Hepatocyte (in vitro differentiated cells): ENCODE data around the gene PLA2G1B. TPM values are rescaled to one million over a fixed set of nuclear protein-coding genes. Genes with fewer than 3 reads are reported as not detected.

ENCODE experiments used
- DNase-seq: peaks from one replicate; pipeline ENCODE4 v3.0.0-alpha.2; 2016; ENCODE audit warnings: low spot score
- H2AFZ ChIP-seq: fragments of 200-600 bp; sonication (generic); 2 replicates; pipeline ENCODE4 v1.6.0; 2016; ENCODE audit warnings: antibody characterized with exemption, mild to moderate bottlenecking
- H3K27ac ChIP-seq: fragments of 200-600 bp; sonication (generic); 2 replicates; pipeline ENCODE4 v1.5.1; 2016; ENCODE audit warnings: mild to moderate bottlenecking
- H3K27me3 ChIP-seq: fragments of 200-600 bp; sonication (generic); 2 replicates; pipeline ENCODE4 v1.6.1; 2016
- H3K36me3 ChIP-seq: fragments of 200-600 bp; sonication (generic); replicated peaks from 2 replicates; pipeline ENCODE4 v1.5.1; 2016; ENCODE audit warnings: low read depth; ENCODE audit not compliant: insufficient read depth
- H3K4me1 ChIP-seq: fragments of 200-600 bp; sonication (generic); 2 replicates; pipeline ENCODE4 v1.5.1; 2016; ENCODE audit warnings: mild to moderate bottlenecking, moderate library complexity; ENCODE audit not compliant: insufficient read depth
- H3K4me2 ChIP-seq: fragments of 200-600 bp; sonication (generic); 2 replicates; pipeline ENCODE4 v1.6.0; 2016
- H3K4me3 ChIP-seq: fragments of 200-600 bp; sonication (generic); 2 replicates; pipeline ENCODE4 v1.5.1; 2016; ENCODE audit warnings: mild to moderate bottlenecking
- H3K79me2 ChIP-seq: fragments of 200-600 bp; sonication (generic); 2 replicates; pipeline ENCODE4 v1.6.0; 2017; ENCODE audit warnings: mild to moderate bottlenecking
- H3K9me2 ChIP-seq: fragments of 200-600 bp; sonication (generic); replicated peaks from 2 replicates; pipeline ENCODE4 v1.6.0; 2017; ENCODE audit warnings: mild to moderate bottlenecking; ENCODE audit not compliant: insufficient read depth
- H3K9me3 ChIP-seq: fragments of 200-600 bp; sonication (generic); 2 replicates; pipeline ENCODE4 v1.5.1; 2016; ENCODE audit warnings: low read depth, mild to moderate bottlenecking
- H4K20me1 ChIP-seq: fragments of 200-600 bp; sonication (generic); 2 replicates; pipeline ENCODE4 v1.6.0; 2016; ENCODE audit warnings: mild to moderate bottlenecking; ENCODE audit not compliant: insufficient read depth, poor library complexity, severe bottlenecking
- CTCF ChIP-seq: fragments of 200-600 bp; sonication (generic); IDR thresholded peaks from 2 replicates; pipeline ENCODE4 v1.5.1; 2016; ENCODE audit warnings: antibody characterized with exemption, mild to moderate bottlenecking; ENCODE audit not compliant: poor library complexity
- EZH2 ChIP-seq: fragments of 200-600 bp; sonication (generic); IDR thresholded peaks from 2 replicates; pipeline ENCODE4 v1.6.1; 2016; ENCODE audit warnings: antibody characterized with exemption, mild to moderate bottlenecking, borderline replicate concordance
- EZH2phosphoT487 ChIP-seq: fragments of 200-600 bp; sonication (generic); IDR thresholded peaks from one replicate; pipeline ENCODE4 v1.6.1; 2018; ENCODE audit warnings: antibody characterized with exemption, mild to moderate bottlenecking, low read depth, moderate library complexity; ENCODE audit not compliant: unreplicated experiment, severe bottlenecking
- WGBS: methylation state at CpG from one replicate; pipeline ENCODE4 v1.1.6; 2016; ENCODE audit warnings: low lambda C conversion rate; ENCODE audit errors: missing lambda C conversion rate; 5-methylcytosine and 5-hydroxymethylcytosine counted together
- polyA plus RNA-seq: library from polyadenylated mRNA; unstranded; fragments of >200 nt; fragmentation: Nextera tagmentation; extraction: Ambion mirVana; gene quantifications from 2 replicates; pipeline ENCODE4 v1.2.1, GENCODE V29; 2016
- total RNA-seq: library from RNA; depleted of rRNA; stranded (reverse); fragments of >200 nt; gene quantifications from 2 replicates; pipeline ENCODE4 v1.2.3, GENCODE V29; 2014

PLA2G1B gene
- total RNA-seq, result 8.5 and 24.9 TPM in 2 replicates
- polyA plus RNA-seq, result 14.7 and 18.8 TPM in 2 replicates

GRCh38 chr12:120327593-120327992, at the start of gene PLA2G1B:
PLA2G1B (minus strand) TSS chr12:120327779; CDS start chr12:120327753, 26 bp downstream.
- H3K4me3 ChIP-seq, result no peak within 1 kb of the TSS
- TF ChIP-seq EZH2, result no peak
- no peak for TF ChIP-seq EZH2phosphoT487
- TF ChIP-seq CTCF, result no peak
- H3K27ac ChIP-seq, result peak within 1 kb of the TSS; percentile 40
- no peaks in the 10 kb centered on the region for H3K9me2 ChIP-seq
- 69% methylated on average over 5 of the region's 5 CpGs for WGBS
- no peaks in the 10 kb centered on the region for H3K9me3 ChIP-seq
- no peaks in the 10 kb centered on the region for H3K36me3 ChIP-seq
- no peaks in the 10 kb centered on the region for H3K79me2 ChIP-seq
- H4K20me1 ChIP-seq, result no peaks in the 10 kb centered on the region
- peak within 1 kb of the TSS; percentile 52 for H3K4me2 ChIP-seq
- no peaks in the 10 kb centered on the region for H3K27me3 ChIP-seq
- DNase-seq, result no peak
- H2AFZ ChIP-seq, result no peak within 1 kb of the TSS
- peaks cover 12% of the 10 kb centered on the region for H3K4me1 ChIP-seq

GRCh38 chr12:120376934-120377572, 49.5 kb upstream of the PLA2G1B start:
- H3K36me3 ChIP-seq, result no peaks in the 10 kb centered on the region
- H3K4me1 ChIP-seq, result peaks cover 2% of the 10 kb centered on the region
- 52% methylated on average over 5 of the region's 5 CpGs for WGBS
- no peaks in the 10 kb centered on the region for H4K20me1 ChIP-seq
- no peaks in the 10 kb centered on the region for H3K9me2 ChIP-seq
- no peak overlapping the region for H3K27ac ChIP-seq
- no peak for DNase-seq
- H3K4me2 ChIP-seq, result no peak overlapping the region
- H2AFZ ChIP-seq, result no peak overlapping the region
- no peaks in the 10 kb centered on the region for H3K9me3 ChIP-seq
- no peaks in the 10 kb centered on the region for H3K79me2 ChIP-seq
- peaks cover 2% of the 10 kb centered on the region for H3K27me3 ChIP-seq
- no peak overlapping the region for H3K4me3 ChIP-seq
- TF ChIP-seq CTCF (no peak), EZH2phosphoT487 (no peak), EZH2 (no peak)

- no peak overlapping the region for H3K4me3 ChIP-seq
- no peaks in the 10 kb centered on the region for H3K36me3 ChIP-seq
- H4K20me1 ChIP-seq, result no peaks in the 10 kb centered on the region
- no peak for DNase-seq
- no peaks in the 10 kb centered on the region for H3K9me2 ChIP-seq
- TF ChIP-seq CTCF (no peak), EZH2 (no peak), EZH2phosphoT487 (no peak)
- H3K79me2 ChIP-seq, result no peaks in the 10 kb centered on the region
- H3K4me2 ChIP-seq, result no peak overlapping the region
- H3K4me1 ChIP-seq, result no peaks in the 10 kb centered on the region
- H3K27me3 ChIP-seq, result peaks cover 8% of the 10 kb centered on the region
- H3K27ac ChIP-seq, result no peak overlapping the region
- no peaks in the 10 kb centered on the region for H3K9me3 ChIP-seq
- WGBS, result 61% methylated on average over 5 of the region's 5 CpGs
- H2AFZ ChIP-seq, result no peak overlapping the region
Measured at GRCh38 chr12:120376416-120376815, 48.8 kb upstream of the PLA2G1B start.

GRCh38 chr12:120376009-120376408, 48.4 kb upstream of the PLA2G1B start:
- H3K79me2 ChIP-seq, result no peaks in the 10 kb centered on the region
- H3K9me2 ChIP-seq, result no peaks in the 10 kb centered on the region
- H3K4me1 ChIP-seq, result no peaks in the 10 kb centered on the region
- WGBS, result 54% methylated on average over 2 of the region's 2 CpGs
- no peak overlapping the region for H3K27ac ChIP-seq
- H4K20me1 ChIP-seq, result no peaks in the 10 kb centered on the region
- no peak overlapping the region for H3K4me2 ChIP-seq
- H2AFZ ChIP-seq, result no peak overlapping the region
- peaks cover 12% of the 10 kb centered on the region for H3K27me3 ChIP-seq
- no peaks in the 10 kb centered on the region for H3K36me3 ChIP-seq
- H3K4me3 ChIP-seq, result no peak overlapping the region
- no peak for DNase-seq
- TF ChIP-seq EZH2phosphoT487 (no peak), CTCF (no peak), EZH2 (no peak)
- H3K9me3 ChIP-seq, result no peaks in the 10 kb centered on the region
